Esophagus muscularis mucosa (tissue), 4 donors: ENCODE results near the gene S100A8. TPM values are rescaled to one million over a fixed set of nuclear protein-coding genes. Genes with fewer than 3 reads are reported as not detected.

Experiments used
- DNase-seq: peaks from one replicate; pipeline ENCODE4 v3.0.0-alpha.2; 2017; ENCODE audit errors: extremely low spot score
- H3K27ac ChIP-seq, 4 donors: fragments of 200-600 bp; sonication (generic); replicated peaks in 1 of 4; 1 replicate in 3 of 4; 2 replicates in 1 of 4; pipeline ENCODE4 v1.5.1; 2016 to 2019; ENCODE audit warnings: mild to moderate bottlenecking in 1 of 4
- H3K27me3 ChIP-seq, 4 donors: fragments of 200-600 bp; sonication (generic); one replicate each; pipeline versions ENCODE4 v1.5.1 to v1.6.0; 2016 to 2019
- H3K36me3 ChIP-seq, 4 donors: fragments of 200-600 bp; sonication (generic); one replicate each; pipeline ENCODE4 v1.5.1; 2016 to 2019
- H3K4me1 ChIP-seq, 4 donors: fragments of 200-600 bp; sonication (generic); one replicate each; pipeline ENCODE4 v1.5.1; 2016 to 2019
- H3K4me3 ChIP-seq, 4 donors: fragments of 200-600 bp; sonication (generic); 1 replicate in 2 of 4; 2 replicates in 2 of 4; pipeline ENCODE4 v1.5.1; 2016 to 2019; ENCODE audit warnings: mild to moderate bottlenecking in 4 of 4, moderate library complexity in 1 of 4
- H3K9me3 ChIP-seq, 4 donors: fragments of 200-600 bp; sonication (generic); 1 replicate in 3 of 4; 2 replicates in 1 of 4; pipeline ENCODE4 v1.5.1; 2016 to 2019
- CTCF ChIP-seq, 3 experiments: fragments of 200-600 bp in 2 of 3; fragments of 450-650 bp in 1 of 3; sonication (generic) in 2 of 3; IDR thresholded peaks; one replicate each; pipeline ENCODE4 v1.5.1; 2017 to 2019; ENCODE audit warnings: antibody characterized with exemption in 3 of 3, mild to moderate bottlenecking in 2 of 3, moderate library complexity in 1 of 3
- EP300 ChIP-seq: sonication (generic); formaldehyde crosslinking; IDR thresholded peaks from one replicate; pipeline ENCODE4 v1.6.1; 2017; ENCODE audit warnings: antibody characterized with exemption
- POLR2A ChIP-seq: fragments of 450-650 bp; IDR thresholded peaks from one replicate; pipeline ENCODE4 v1.6.1; 2017; ENCODE audit warnings: antibody characterized with exemption, moderate library complexity, mild to moderate bottlenecking, low read depth
- POLR2AphosphoS5 ChIP-seq, 2 donors: sonication (generic); formaldehyde crosslinking; IDR thresholded peaks; one replicate each; pipeline ENCODE4 v1.6.1; 2017; ENCODE audit warnings: antibody characterized with exemption in 2 of 2
- WGBS: methylation state at CpG from one replicate; pipeline ENCODE4 v1.1.5; 2018; 5-methylcytosine and 5-hydroxymethylcytosine counted together
- intact Hi-C: fragments of 100-400 bp; cut with DNase I; formaldehyde crosslinking; loops from one replicate; pipeline ENCODE4 v1.15.1; 2023
- total RNA-seq, 4 donors: library from RNA; depleted of rRNA; stranded (reverse); fragments of >200 nt; gene quantifications; one replicate each; pipeline versions ENCODE4 v1.1.0 to v1.2.1, GENCODE V29; 2016

S100A8 gene
- total RNA-seq, 4 donors from 2014 or later = 9.9 to 155 (median 12.0) TPM

- peak; percentile 83 for DNase-seq
- Histone ChIP-seq H3K9me3 (no peaks in the 10 kb centered on the region), H3K27me3 (peaks cover 0 to 40% (median 0%) of the 10 kb centered on the region in 4 donors), H3K4me3 (no peak overlapping the region), H3K4me1 (no peaks in the 10 kb centered on the region), H3K27ac (no peak overlapping the region), H3K36me3 (no peaks in the 10 kb centered on the region)
- TF ChIP-seq EP300 = no peak
- no peak for TF ChIP-seq CTCF (IDR thresholded peaks at IDR 0.05)
- no peak for TF ChIP-seq POLR2A
- WGBS = 83% methylated on average over 3 of the region's 3 CpGs
- intact Hi-C loops = no loop called here
These were observed 39.7 kb upstream of the S100A8 start for GRCh38 chr1:153430561-153430960.

- no peak overlapping the region for H3K27ac ChIP-seq
These were observed 39.3 kb upstream of the S100A8 start for GRCh38 chr1:153430166-153430553.

GRCh38 chr1:153429266-153430165 lies 38.6 kb upstream of the S100A8 start:
- 72% methylated on average over 5 of the region's 7 CpGs for WGBS

More at GRCh38 chr1:153430166-153430553, 39.3 kb upstream of the S100A8 start:
- Histone ChIP-seq H3K36me3 (no peaks in the 10 kb centered on the region), H3K27me3 (peaks cover 0 to 40% (median 0%) of the 10 kb centered on the region in 4 donors), H3K9me3 (no peaks in the 10 kb centered on the region), H3K4me1 (no peaks in the 10 kb centered on the region), H3K4me3 (no peak overlapping the region)
- peak; percentile 84 for DNase-seq
- intact Hi-C loops = no loop called here
- WGBS = no CpG with 5 or more reads among the region's 2 CpGs
- TF ChIP-seq POLR2AphosphoS5 (IDR thresholded peaks at IDR 0.05) = no peak

GRCh38 chr1:153428791-153429190 lies 37.9 kb upstream of the S100A8 start:
- TF ChIP-seq CTCF (IDR thresholded peaks at IDR 0.05) (no peak), EP300 (no peak), POLR2A (no peak), POLR2AphosphoS5 (IDR thresholded peaks at IDR 0.05) (no peak)
- intact Hi-C loops = no loop called here
- 57% methylated on average over 6 of the region's 6 CpGs for WGBS
- Histone ChIP-seq H3K4me1 (no peaks in the 10 kb centered on the region), H3K36me3 (no peaks in the 10 kb centered on the region), H3K27ac (no peak overlapping the region), H3K4me3 (no peak overlapping the region), H3K9me3 (no peaks in the 10 kb centered on the region), H3K27me3 (peaks cover 0 to 27% (median 0%) of the 10 kb centered on the region in 4 donors)
- no peak for DNase-seq

More at GRCh38 chr1:153429266-153430165, 38.6 kb upstream of the S100A8 start:
- no peaks in the 10 kb centered on the region for H3K4me1 ChIP-seq
- DNase-seq = peak; percentile 55
- no peak overlapping the region for H3K27ac ChIP-seq
- intact Hi-C loops = no loop called here
- TF ChIP-seq CTCF (IDR thresholded peaks at IDR 0.05) (no peak), POLR2AphosphoS5 (IDR thresholded peaks at IDR 0.05) (no peak), POLR2A (no peak), EP300 (no peak)
- no peaks in the 10 kb centered on the region for H3K9me3 ChIP-seq
- peaks cover 0 to 34% (median 0%) of the 10 kb centered on the region in 4 donors for H3K27me3 ChIP-seq
- H3K36me3 ChIP-seq = no peaks in the 10 kb centered on the region
- no peak overlapping the region for H3K4me3 ChIP-seq

- peak; percentile 89 for DNase-seq
- TF ChIP-seq POLR2A (no peak), CTCF (IDR thresholded peaks at IDR 0.05) (no peak), POLR2AphosphoS5 (IDR thresholded peaks at IDR 0.05) (no peak), EP300 (no peak)
- Histone ChIP-seq H3K27me3 (peaks cover 0 to 22% (median 0%) of the 10 kb centered on the region in 4 donors), H3K9me3 (no peaks in the 10 kb centered on the region), H3K36me3 (no peaks in the 10 kb centered on the region), H3K4me3 (no peak overlapping the region), H3K27ac (no peak overlapping the region), H3K4me1 (no peaks in the 10 kb centered on the region)
- intact Hi-C loops = no loop called here
- WGBS = 75% methylated on average over 12 of the region's 12 CpGs
These were observed 37.3 kb upstream of the S100A8 start for GRCh38 chr1:153428073-153428638.
